ENCODE results near the gene SH3RF3.

DNA sequence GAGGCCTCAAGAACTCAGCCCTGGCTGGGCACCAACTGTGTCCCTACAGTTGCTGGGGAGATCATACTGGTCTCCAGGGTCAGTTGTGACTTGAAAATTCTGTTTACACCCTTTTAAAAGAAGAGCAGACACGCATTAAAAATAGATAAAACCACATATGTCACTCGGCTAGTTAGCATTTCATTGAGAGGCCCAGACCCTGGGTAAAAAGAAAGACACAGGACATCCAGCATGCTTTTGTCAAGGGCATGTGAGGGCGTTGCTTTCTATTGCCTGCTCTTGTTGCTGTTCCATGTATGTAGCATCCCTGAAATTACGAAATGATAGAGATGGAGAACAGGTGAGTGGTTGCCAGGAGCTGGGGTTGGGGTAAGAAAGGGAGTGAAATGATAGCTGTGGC lies 390.5 kb downstream of the SH3RF3 start:
- TF ChIP-seq, protein P1, sequence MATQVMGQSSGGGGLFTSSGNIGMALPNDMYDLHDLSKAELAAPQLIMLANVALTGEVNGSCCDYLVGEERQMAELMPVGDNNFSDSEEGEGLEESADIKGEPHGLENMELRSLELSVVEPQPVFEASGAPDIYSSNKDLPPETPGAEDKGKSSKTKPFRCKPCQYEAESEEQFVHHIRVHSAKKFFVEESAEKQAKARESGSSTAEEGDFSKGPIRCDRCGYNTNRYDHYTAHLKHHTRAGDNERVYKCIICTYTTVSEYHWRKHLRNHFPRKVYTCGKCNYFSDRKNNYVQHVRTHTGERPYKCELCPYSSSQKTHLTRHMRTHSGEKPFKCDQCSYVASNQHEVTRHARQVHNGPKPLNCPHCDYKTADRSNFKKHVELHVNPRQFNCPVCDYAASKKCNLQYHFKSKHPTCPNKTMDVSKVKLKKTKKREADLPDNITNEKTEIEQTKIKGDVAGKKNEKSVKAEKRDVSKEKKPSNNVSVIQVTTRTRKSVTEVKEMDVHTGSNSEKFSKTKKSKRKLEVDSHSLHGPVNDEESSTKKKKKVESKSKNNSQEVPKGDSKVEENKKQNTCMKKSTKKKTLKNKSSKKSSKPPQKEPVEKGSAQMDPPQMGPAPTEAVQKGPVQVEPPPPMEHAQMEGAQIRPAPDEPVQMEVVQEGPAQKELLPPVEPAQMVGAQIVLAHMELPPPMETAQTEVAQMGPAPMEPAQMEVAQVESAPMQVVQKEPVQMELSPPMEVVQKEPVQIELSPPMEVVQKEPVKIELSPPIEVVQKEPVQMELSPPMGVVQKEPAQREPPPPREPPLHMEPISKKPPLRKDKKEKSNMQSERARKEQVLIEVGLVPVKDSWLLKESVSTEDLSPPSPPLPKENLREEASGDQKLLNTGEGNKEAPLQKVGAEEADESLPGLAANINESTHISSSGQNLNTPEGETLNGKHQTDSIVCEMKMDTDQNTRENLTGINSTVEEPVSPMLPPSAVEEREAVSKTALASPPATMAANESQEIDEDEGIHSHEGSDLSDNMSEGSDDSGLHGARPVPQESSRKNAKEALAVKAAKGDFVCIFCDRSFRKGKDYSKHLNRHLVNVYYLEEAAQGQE (IDR thresholded peaks at IDR 0.05; ENCODE audit: insufficient read depth in 1 of 2, low read depth in 2 of 2, low read length in 1 of 2): no peak
- TF ChIP-seq, protein P2, sequence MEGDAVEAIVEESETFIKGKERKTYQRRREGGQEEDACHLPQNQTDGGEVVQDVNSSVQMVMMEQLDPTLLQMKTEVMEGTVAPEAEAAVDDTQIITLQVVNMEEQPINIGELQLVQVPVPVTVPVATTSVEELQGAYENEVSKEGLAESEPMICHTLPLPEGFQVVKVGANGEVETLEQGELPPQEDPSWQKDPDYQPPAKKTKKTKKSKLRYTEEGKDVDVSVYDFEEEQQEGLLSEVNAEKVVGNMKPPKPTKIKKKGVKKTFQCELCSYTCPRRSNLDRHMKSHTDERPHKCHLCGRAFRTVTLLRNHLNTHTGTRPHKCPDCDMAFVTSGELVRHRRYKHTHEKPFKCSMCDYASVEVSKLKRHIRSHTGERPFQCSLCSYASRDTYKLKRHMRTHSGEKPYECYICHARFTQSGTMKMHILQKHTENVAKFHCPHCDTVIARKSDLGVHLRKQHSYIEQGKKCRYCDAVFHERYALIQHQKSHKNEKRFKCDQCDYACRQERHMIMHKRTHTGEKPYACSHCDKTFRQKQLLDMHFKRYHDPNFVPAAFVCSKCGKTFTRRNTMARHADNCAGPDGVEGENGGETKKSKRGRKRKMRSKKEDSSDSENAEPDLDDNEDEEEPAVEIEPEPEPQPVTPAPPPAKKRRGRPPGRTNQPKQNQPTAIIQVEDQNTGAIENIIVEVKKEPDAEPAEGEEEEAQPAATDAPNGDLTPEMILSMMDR (IDR thresholded peaks at IDR 0.05): no peak
- TF ChIP-seq POLR2AphosphoS5 (IDR thresholded peaks at IDR 0.05; ENCODE audit: low read depth, low read length) (no peak), TCF7L2 (IDR thresholded peaks at IDR 0.05; ENCODE audit: low read depth, low read length) (no peak), SIN3A (IDR thresholded peaks at IDR 0.05; ENCODE audit: borderline replicate concordance, insufficient read depth, low read depth, low read length) (no peak)

All from Panc1 (cell line).